ENCODE measurements around the gene UACA.
"Not testable (repeated sequence)": the region's sequence is repeated elsewhere in the genome, so short reads cannot be mapped to it uniquely, and the experiment has no call there.

The UACA gene

DNA sequence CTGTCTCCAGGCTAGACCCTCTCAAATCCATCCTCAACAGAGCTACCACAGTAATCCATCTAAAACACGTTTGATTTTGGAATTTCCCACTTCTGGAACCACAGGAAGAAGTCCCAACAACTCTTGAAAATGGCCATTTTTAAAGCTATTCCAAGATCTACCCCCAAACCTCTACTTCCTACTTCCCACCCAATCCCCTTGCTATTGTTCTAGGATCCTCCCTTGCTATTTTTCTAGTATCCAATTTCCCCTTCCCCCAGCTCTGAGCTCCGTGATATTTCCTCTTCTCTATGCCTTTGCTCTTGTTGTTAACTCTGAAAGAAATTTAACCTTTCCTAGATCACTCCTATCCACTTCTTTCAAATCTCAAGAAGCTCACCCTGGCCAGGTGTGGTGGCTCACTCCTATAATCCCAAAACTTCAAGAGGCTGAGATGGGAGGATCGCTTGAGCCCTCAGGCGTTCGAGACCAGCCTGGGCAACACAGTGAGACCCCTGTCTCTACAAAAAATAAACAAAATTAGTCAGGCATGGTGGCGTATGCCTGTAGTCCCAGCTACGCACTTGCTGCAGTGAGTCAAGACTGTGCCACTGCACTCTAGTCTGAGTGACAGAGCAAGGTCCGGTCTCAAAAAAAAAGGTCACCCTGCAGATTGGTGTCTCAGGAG is 13.0 kb downstream of the UACA start:
- Histone ChIP-seq H3K4me3 (ENCODE audit: low read length) (no peak overlapping the region), H2AFZ (ENCODE audit: low read depth, low read length) (no peak overlapping the region), H3K79me2 (ENCODE audit: low read length) (no peaks in the 10 kb centered on the region), H4K20me1 (ENCODE audit: insufficient read depth, low read length) (no peaks in the 10 kb centered on the region), H3K9me3 (ENCODE audit: insufficient read depth, low read length) (no peaks in the 10 kb centered on the region), H3K36me3 (replicated peaks; ENCODE audit: low read depth, low read length) (no peaks in the 10 kb centered on the region), H3K4me2 (ENCODE audit: low read length) (no peak overlapping the region), H3K27ac (ENCODE audit: low read length) (no peak overlapping the region), H3K9ac (ENCODE audit: low read length) (no peak overlapping the region), H3K27me3 (ENCODE audit: low read depth, low read length) (peaks cover 5% of the 10 kb centered on the region), H3K4me1 (ENCODE audit: low read length) (no peaks in the 10 kb centered on the region)
- TF ChIP-seq EZH2phosphoT487 (IDR thresholded peaks at IDR 0.05; ENCODE audit: low read depth) = no peak
- TF ChIP-seq, protein P1, sequence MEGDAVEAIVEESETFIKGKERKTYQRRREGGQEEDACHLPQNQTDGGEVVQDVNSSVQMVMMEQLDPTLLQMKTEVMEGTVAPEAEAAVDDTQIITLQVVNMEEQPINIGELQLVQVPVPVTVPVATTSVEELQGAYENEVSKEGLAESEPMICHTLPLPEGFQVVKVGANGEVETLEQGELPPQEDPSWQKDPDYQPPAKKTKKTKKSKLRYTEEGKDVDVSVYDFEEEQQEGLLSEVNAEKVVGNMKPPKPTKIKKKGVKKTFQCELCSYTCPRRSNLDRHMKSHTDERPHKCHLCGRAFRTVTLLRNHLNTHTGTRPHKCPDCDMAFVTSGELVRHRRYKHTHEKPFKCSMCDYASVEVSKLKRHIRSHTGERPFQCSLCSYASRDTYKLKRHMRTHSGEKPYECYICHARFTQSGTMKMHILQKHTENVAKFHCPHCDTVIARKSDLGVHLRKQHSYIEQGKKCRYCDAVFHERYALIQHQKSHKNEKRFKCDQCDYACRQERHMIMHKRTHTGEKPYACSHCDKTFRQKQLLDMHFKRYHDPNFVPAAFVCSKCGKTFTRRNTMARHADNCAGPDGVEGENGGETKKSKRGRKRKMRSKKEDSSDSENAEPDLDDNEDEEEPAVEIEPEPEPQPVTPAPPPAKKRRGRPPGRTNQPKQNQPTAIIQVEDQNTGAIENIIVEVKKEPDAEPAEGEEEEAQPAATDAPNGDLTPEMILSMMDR (IDR thresholded peaks at IDR 0.05; ENCODE audit: low read depth, low read length) = no peak

- Histone ChIP-seq H3K79me2 (ENCODE audit: low read length) (no peaks in the 10 kb centered on the region), H4K20me1 (ENCODE audit: insufficient read depth, low read length) (no peaks in the 10 kb centered on the region), H2AFZ (ENCODE audit: low read depth, low read length) (no peak overlapping the region), H3K4me1 (ENCODE audit: low read length) (no peaks in the 10 kb centered on the region), H3K9me3 (ENCODE audit: insufficient read depth, low read length) (no peaks in the 10 kb centered on the region), H3K27ac (ENCODE audit: low read length) (no peak overlapping the region), H3K4me3 (ENCODE audit: low read length) (no peak overlapping the region), H3K27me3 (ENCODE audit: low read depth, low read length) (peaks cover 5% of the 10 kb centered on the region; the same call in 1 of the 2 replicates), H3K9ac (ENCODE audit: low read length) (no peak overlapping the region), H3K36me3 (replicated peaks; ENCODE audit: low read depth, low read length) (no peaks in the 10 kb centered on the region), H3K4me2 (ENCODE audit: low read length) (no peak overlapping the region)
- no peak for TF ChIP-seq EZH2phosphoT487 (IDR thresholded peaks at IDR 0.05; ENCODE audit: low read depth)
- TF ChIP-seq, protein P1 (IDR thresholded peaks at IDR 0.05; ENCODE audit: low read depth, low read length) = no peak
Observed at GRCh38 chr15:70748281-70748747, 15.0 kb downstream of the UACA start.

DNA sequence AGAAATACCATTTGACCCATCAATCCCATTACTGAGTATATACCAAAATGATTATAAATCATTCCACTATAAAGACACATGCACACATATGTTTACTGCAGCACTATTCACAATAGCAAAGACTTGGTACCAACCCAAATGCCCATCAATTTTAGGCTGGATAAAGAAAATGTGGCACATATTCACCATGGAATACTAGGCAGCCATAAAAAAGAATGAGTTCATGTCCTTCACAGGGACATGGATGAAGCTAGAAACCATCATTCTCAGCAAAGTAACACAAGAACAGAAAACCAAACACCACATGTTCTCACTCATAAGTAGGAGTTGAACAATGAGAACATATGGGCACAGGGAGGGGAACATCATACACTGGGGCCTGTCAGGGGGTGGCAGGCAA is 16.8 kb downstream of the UACA start:
- H3K4me3 ChIP-seq (ENCODE audit: low read length); H3K27me3 ChIP-seq (ENCODE audit: low read depth, low read length); H3K36me3 ChIP-seq (replicated peaks; ENCODE audit: low read depth, low read length); H4K20me1 ChIP-seq (ENCODE audit: insufficient read depth, low read length); H3K9ac ChIP-seq (ENCODE audit: low read length); H3K27ac ChIP-seq (ENCODE audit: low read length); H3K4me2 ChIP-seq (ENCODE audit: low read length); H3K4me1 ChIP-seq (ENCODE audit: low read length); H3K79me2 ChIP-seq (ENCODE audit: low read length); H3K9me3 ChIP-seq (ENCODE audit: insufficient read depth, low read length); H2AFZ ChIP-seq (ENCODE audit: low read depth, low read length): not testable (repeated sequence)

- Histone ChIP-seq H3K4me2 (ENCODE audit: low read length) (no peak overlapping the region), H3K27ac (ENCODE audit: low read length) (no peak overlapping the region), H3K36me3 (replicated peaks; ENCODE audit: low read depth, low read length) (no peaks in the 10 kb centered on the region), H3K9me3 (ENCODE audit: insufficient read depth, low read length) (no peaks in the 10 kb centered on the region), H3K9ac (ENCODE audit: low read length) (no peak overlapping the region), H3K4me1 (ENCODE audit: low read length) (no peaks in the 10 kb centered on the region), H3K79me2 (ENCODE audit: low read length) (no peaks in the 10 kb centered on the region), H4K20me1 (ENCODE audit: insufficient read depth, low read length) (no peaks in the 10 kb centered on the region), H3K4me3 (ENCODE audit: low read length) (no peak overlapping the region), H3K27me3 (ENCODE audit: low read depth, low read length) (peaks cover 2% of the 10 kb centered on the region; the same call in 1 of the 2 replicates), H2AFZ (ENCODE audit: low read depth, low read length) (no peak overlapping the region)
- TF ChIP-seq, protein P1 (IDR thresholded peaks at IDR 0.05; ENCODE audit: low read depth, low read length) = no peak
- no peak for TF ChIP-seq EZH2phosphoT487 (IDR thresholded peaks at IDR 0.05; ENCODE audit: low read depth)
Observed at GRCh38 chr15:70742928-70743327, 20.4 kb downstream of the UACA start.

Data from OCI-LY3 (cell line).